HFFc6 (cell line): ENCODE data around the gene KRTAP1-4. TPM values are rescaled to one million over a fixed set of nuclear protein-coding genes. Genes with fewer than 3 reads are reported as not detected.
"Not testable (repeated sequence)": the region's sequence is repeated elsewhere in the genome, so short reads cannot be mapped to it uniquely, and the experiment has no call there.

ENCODE experiments used
- DNase-seq: peaks from one replicate; pipeline ENCODE4 v3.0.0-alpha.2; 2018
- H3K27ac Mint-ChIP-seq: 2 replicates; pipeline ENCODE4 v1.8.0; 2020; ENCODE audit warnings: mild to moderate bottlenecking, mixed read lengths
- H3K27me3 Mint-ChIP-seq: 2 replicates; pipeline ENCODE4 v1.8.0; 2021; ENCODE audit warnings: mild to moderate bottlenecking, moderate library complexity, mixed read lengths; ENCODE audit not compliant: insufficient read depth
- H3K36me3 Mint-ChIP-seq: 2 replicates; pipeline ENCODE4 v1.8.0; 2021; ENCODE audit warnings: low read depth, mixed read lengths
- H3K4me1 Mint-ChIP-seq: 2 replicates; pipeline ENCODE4 v1.8.0; 2020; ENCODE audit warnings: low read depth, mixed read lengths
- H3K4me3 Mint-ChIP-seq: 2 replicates; pipeline ENCODE4 v1.8.0; 2020; ENCODE audit warnings: mild to moderate bottlenecking, moderate library complexity, mixed read lengths
- H3K9me3 Mint-ChIP-seq: 2 replicates; pipeline ENCODE4 v1.8.0; 2020; ENCODE audit warnings: mild to moderate bottlenecking, mixed read lengths
- total RNA-seq, 6 experiments: library from RNA; stranded (reverse); fragmentation: NEBNext Ultra II Directional; extraction: Animal tissue kit (Norgen Biotek cat#: 25700); gene quantifications; 2 replicates in 1 of 6; 3 replicates in 5 of 6; pipeline ENCODE4 v1.2.3, GENCODE V29; 2021
- TF ChIP-seq, protein P1 (sequence below): fragments of 200-600 bp; sonication (generic); IDR thresholded peaks from 2 replicates; pipeline ENCODE4 v1.5.0; 2021; ENCODE audit warnings: antibody characterized with exemption, mild to moderate bottlenecking

Gene KRTAP1-4
- total RNA-seq, 6 experiments from 2014 or later, result not detected

DNA sequence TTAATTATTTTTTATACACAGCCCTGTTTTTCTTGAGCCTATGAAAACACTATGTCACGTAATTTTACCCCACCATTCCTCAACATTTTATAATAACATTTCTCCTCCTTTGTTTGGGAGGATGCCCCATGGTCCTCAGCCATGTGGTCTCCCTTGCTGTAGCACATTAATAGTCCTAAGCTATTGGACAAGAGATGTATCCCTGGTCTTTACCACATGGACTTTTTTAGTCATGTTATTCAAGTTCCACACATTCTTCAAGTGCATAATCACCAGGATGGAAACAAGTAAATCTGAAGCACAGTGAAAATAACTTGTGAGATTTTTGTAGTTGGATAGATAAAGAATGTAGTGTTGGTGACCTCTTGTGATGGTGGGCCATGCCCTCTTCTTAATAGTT, 32.0 kb upstream of the KRTAP1-4 start:
- H3K27ac Mint-ChIP-seq, result peak overlapping the region; percentile 93
- TF ChIP-seq, protein P1, sequence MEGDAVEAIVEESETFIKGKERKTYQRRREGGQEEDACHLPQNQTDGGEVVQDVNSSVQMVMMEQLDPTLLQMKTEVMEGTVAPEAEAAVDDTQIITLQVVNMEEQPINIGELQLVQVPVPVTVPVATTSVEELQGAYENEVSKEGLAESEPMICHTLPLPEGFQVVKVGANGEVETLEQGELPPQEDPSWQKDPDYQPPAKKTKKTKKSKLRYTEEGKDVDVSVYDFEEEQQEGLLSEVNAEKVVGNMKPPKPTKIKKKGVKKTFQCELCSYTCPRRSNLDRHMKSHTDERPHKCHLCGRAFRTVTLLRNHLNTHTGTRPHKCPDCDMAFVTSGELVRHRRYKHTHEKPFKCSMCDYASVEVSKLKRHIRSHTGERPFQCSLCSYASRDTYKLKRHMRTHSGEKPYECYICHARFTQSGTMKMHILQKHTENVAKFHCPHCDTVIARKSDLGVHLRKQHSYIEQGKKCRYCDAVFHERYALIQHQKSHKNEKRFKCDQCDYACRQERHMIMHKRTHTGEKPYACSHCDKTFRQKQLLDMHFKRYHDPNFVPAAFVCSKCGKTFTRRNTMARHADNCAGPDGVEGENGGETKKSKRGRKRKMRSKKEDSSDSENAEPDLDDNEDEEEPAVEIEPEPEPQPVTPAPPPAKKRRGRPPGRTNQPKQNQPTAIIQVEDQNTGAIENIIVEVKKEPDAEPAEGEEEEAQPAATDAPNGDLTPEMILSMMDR, result peak; percentile 19; the same call in 1 of the 2 replicates
- DNase-seq, result peak; percentile 93
- peaks cover 92% of the 10 kb centered on the region for H3K4me1 Mint-ChIP-seq
- peaks cover 6% of the 10 kb centered on the region for H3K27me3 Mint-ChIP-seq
- H3K9me3 Mint-ChIP-seq, result no peaks in the 10 kb centered on the region
- H3K36me3 Mint-ChIP-seq, result peaks cover 13% of the 10 kb centered on the region
- peak overlapping the region; percentile 21; the same call in 1 of the 2 replicates for H3K4me3 Mint-ChIP-seq

DNA sequence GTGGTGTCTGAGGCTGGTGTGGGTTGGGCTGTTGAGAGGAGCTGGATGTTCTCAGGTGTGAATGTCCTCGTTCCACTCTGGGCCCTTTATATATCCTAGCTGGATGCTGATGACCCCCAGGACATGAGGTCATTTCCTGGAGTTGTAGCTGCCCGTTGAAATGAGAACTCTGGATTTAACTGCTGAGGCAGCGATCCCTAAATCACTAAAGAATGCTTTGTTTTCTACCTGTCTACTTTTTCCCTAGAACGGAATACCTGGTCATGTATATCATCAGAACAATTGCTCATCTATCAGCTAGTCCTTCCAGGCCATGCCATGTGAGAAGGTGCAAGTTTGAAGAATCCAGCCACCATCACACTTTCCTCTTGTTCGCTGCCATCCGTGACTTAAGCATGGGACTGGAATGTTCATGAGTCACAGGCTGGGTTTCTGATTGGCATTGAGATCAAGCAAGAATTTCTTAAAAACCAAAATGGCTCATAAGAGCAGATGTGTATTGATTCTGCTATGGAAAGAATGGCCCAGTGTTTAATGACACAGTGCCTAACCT, 30.1 kb upstream of the KRTAP1-4 start, which contains the start of gene KRTAP2-3:
Gene KRTAP2-3 (minus strand): TSS at position 63 of the 553 bp plus-strand sequence. CDS start 64 bp downstream, outside the sequence.
- TF ChIP-seq, protein P1, result no peak
- H3K4me3 Mint-ChIP-seq, result peak within 1 kb of the TSS; percentile 75
- H3K27ac Mint-ChIP-seq, result peak within 1 kb of the TSS; percentile 93
- H3K9me3 Mint-ChIP-seq, result no peaks in the 10 kb centered on the region
- DNase-seq, result peak; percentile 89
- H3K27me3 Mint-ChIP-seq, result peaks cover 4% of the 10 kb centered on the region
- H3K4me1 Mint-ChIP-seq, result peaks cover 93% of the 10 kb centered on the region
- peaks cover 8% of the 10 kb centered on the region for H3K36me3 Mint-ChIP-seq

DNA sequence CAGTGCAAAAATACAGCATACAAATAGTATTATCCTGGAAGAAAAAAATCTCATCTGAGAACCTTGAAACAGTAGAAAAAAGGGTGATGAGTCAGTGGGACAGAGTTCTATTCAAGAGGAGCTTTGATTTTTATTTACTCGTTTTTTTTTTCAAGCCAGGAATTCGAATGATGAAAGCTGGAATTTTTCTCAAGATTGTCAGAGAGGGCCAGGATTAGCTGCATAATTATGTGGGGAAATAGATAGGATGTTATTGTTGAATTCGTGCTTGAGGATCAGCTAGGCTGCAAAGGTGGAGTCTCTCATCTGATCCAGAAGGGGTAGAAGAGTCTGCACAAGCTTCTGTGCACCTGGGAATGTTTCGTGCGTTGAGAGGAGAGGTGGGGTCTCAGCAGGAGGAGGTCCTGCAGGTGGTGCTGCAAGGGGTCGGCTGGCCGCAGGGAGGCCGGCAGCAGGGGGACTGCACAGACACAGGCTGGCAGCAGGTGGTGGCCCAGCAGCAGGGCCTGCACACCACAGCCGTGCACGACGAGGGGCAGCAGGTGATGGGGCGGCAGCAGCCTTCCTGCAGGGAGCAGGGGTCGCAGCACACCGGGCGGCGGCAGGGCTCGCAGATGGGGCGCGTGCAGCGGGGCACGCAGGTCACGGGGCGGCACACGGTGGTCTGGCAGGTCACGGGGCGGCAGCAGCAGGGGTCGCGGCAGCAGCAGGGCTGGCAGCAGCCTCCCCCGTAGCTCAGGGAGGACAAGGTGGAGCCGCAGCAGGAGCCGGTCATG, 29.5 kb upstream of the KRTAP1-4 start:
- peak overlapping the region; percentile 93 for H3K27ac Mint-ChIP-seq
- H3K9me3 Mint-ChIP-seq, H3K36me3 Mint-ChIP-seq, H3K27me3 Mint-ChIP-seq: not testable (repeated sequence)
- peak; percentile 84 for DNase-seq
- H3K4me3 Mint-ChIP-seq, result peak overlapping the region; percentile 75
- peaks cover 88% of the 10 kb centered on the region for H3K4me1 Mint-ChIP-seq

DNA sequence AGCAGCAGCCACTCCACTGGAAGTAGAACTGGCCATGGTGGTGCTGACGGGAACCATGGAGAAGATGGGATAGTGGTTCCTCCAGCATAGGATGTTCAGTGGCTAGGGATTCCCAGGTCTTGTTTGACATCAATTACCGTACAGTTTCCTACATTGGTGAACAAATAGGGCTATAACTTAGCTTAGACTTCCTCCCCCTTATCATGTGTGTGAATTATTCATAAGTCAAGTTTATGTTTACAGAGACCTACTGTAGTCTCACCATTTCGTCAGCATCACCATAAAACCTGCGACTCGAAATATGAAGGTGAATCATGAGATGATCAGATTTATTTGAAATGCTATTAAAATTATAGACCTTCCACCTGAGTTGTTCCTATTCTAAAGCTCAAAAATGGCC, 28.7 kb upstream of the KRTAP1-4 start:
- H3K9me3 Mint-ChIP-seq, result peaks cover under 1% of the 10 kb centered on the region; the same call in 1 of the 2 replicates
- peak overlapping the region; percentile 90 for H3K27ac Mint-ChIP-seq
- H3K27me3 Mint-ChIP-seq, result peaks cover 4% of the 10 kb centered on the region
- H3K36me3 Mint-ChIP-seq, result peaks cover 9% of the 10 kb centered on the region
- DNase-seq, result no peak
- 0 out of 2 replicates have a peak overlapping the region, but pooled peaks have one; percentile 75 for H3K4me3 Mint-ChIP-seq
- TF ChIP-seq, protein P1, result no peak
- H3K4me1 Mint-ChIP-seq, result peaks cover 88% of the 10 kb centered on the region

DNA sequence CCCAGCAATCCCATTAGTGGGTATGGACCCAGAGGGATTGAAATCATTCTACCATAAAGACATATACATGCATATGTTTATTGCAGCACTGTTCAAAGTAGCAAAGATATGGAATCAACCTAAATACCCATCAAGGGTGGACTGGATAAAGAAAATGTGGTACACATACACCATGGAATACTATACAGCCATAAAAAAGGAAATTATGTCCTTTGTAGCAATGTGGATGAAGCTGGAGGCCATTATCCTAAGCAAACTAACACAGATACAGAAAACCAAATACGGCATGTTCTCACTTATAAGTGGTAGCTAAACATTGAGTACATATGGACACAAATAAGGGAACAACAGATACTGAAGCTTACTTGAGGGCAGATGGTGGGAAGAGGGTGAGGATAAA, 27.6 kb upstream of the KRTAP1-4 start:
- H3K36me3 Mint-ChIP-seq, result peaks cover 17% of the 10 kb centered on the region
- H3K27ac Mint-ChIP-seq, result peak overlapping the region; percentile 62
- H3K27me3 Mint-ChIP-seq, result peaks cover 4% of the 10 kb centered on the region
- TF ChIP-seq, protein P1, result no peak
- H3K4me1 Mint-ChIP-seq, result peaks cover 88% of the 10 kb centered on the region
- no peak for DNase-seq
- peaks cover 6% of the 10 kb centered on the region; the same call in 1 of the 2 replicates for H3K9me3 Mint-ChIP-seq
- no peak overlapping the region for H3K4me3 Mint-ChIP-seq

DNA sequence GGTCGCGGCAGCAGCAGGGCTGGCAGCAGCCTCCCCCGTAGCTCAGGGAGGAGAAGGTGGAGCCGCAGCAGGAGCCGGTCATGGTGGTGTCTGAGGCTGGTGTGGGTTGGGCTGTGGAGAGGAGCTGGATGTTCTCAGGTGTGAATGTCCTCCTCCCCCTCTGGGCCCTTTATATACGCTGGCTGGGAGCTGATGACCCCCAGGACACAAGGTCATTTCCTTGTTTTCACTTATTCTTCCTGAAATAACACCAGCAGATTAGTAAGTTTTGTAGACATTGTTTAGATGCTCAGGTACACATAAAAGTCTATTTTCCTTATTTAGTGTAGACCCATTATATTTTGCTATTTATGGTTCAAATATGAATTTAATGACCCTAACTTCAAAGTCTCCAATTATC, 25.1 kb upstream of the KRTAP1-4 start, which contains the start of gene KRTAP2-2:
Gene KRTAP2-2 (minus strand): TSS at position 101 of the 400 bp plus-strand sequence. CDS start 19 bp downstream, at position 82.
- H3K4me1 Mint-ChIP-seq, result peaks cover 80% of the 10 kb centered on the region
- H3K9me3 Mint-ChIP-seq, H3K27me3 Mint-ChIP-seq, DNase-seq, H3K4me3 Mint-ChIP-seq: not testable (repeated sequence)
- H3K27ac Mint-ChIP-seq, result peak within 1 kb of the TSS; percentile 48; the same call in 1 of the 2 replicates
- H3K36me3 Mint-ChIP-seq, result peaks cover 24% of the 10 kb centered on the region

DNA sequence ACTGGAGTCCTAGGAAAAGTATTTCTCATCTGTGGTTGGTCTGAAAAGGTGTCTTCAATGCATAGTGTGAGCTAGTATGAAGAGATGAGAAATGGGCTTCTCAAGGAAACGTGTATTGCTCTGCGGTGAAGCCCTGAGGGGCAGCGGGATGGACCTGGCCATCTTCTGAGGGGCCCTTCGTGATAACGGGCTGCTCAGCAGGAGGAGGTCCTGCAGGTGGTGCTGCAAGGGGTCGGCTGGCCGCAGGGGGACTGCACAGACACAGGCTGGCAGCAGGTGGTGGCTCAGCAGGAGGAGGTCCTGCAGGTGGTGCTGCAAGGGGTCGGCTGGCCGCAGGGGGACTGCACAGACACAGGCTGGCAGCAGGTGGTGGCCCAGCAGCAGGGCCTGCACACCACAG, 24.6 kb upstream of the KRTAP1-4 start:
- not testable (repeated sequence) for H3K27ac Mint-ChIP-seq, H3K4me3 Mint-ChIP-seq, H3K27me3 Mint-ChIP-seq, H3K9me3 Mint-ChIP-seq, DNase-seq
- peaks cover 81% of the 10 kb centered on the region for H3K4me1 Mint-ChIP-seq
- H3K36me3 Mint-ChIP-seq, result peaks cover 24% of the 10 kb centered on the region
